ENCODE measurements around the gene HOXA13.

HOXA13 gene

DNA sequence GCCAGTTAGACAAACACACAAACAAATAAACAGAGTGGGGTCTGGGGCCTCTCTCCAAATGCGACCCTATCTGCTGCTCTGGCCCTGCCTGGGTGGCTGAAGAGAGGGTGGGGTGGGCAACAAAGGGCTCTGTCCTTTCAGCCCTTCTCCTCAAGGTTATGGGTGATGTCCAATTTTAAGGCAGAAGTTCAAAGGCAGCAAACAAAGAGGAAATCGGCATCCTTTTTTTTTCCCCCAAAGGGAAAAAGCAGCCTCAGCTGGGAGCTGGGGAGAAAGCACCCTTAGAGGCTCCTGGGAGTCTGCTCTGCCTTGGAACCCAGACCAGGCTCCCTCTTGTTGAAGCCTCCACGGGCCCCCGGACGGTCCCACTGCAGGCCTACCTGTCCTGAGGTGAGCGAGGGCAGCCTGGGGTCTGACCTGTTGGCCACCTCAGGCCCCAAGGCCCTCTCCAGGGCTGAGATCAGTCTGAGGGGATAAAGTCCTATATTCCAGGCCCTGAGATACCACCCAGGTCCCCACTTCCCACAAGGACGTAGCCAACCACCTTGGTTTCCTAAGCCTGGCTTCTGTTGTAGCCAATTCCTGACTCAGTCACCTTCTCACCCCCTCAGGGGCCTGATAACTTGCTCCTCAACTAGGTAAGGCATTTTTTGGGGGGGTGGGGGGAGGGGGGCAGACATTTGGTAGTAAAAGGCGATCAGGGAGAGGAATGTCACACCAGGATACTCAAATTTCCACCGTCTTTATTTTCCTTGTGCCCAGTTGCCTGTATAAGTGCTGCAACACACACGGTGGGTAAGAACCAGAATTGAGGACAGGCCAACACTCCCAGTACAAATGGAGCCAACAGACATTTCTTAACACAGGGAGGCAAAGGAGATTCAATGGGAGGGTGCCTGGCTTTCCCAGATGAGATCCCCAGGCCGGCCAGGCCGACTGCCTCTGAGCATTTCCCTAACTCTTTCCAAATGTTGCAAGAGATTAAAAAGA, 19.2 kb downstream of the HOXA13 start:
- DNase-seq = no peak

DNA sequence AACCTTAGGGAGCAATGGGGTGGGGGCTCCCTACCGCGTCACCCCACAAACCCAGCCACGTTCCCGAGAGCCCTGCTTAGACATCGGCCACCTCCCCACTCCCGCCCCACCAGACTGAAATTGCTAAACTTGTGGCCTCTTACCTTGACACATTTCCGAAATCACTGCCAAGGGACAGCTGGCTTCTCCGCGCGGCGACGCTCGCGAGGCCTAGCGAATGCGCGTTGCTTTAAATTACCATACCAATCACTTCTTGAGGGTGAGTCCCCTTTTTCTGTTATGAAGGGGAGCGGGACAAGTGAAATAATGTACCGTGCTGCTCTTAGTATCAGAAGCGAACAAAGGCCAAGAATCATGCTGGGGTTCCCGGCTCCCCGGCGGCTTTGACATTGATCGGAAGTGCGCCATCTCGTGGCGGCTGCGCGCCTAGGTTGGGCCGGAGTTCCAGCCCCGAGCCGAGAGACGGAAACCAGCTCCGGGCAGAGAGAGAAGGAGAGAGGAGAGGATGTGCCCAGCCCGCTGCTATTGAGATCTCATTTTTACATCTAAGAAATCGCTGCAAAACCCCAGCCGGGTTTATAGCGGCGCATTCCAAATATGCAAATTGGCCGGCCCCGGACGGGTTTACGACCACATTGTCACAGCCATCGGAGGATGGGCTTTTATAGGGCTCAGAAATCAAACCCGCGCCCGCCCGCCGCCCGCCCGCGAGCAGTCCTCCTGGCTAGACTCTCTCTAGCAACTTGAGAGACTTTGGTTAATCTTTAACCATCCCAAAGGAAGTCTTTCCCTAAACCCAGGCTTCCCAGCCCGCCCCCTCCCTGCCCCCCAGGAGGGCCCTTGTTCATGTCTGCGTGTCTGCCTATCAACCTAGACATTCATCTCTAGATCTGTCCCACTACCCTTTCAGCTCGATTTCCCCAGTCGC, 20.1 kb downstream of the HOXA13 start:
- peak; percentile 90 for DNase-seq

DNA sequence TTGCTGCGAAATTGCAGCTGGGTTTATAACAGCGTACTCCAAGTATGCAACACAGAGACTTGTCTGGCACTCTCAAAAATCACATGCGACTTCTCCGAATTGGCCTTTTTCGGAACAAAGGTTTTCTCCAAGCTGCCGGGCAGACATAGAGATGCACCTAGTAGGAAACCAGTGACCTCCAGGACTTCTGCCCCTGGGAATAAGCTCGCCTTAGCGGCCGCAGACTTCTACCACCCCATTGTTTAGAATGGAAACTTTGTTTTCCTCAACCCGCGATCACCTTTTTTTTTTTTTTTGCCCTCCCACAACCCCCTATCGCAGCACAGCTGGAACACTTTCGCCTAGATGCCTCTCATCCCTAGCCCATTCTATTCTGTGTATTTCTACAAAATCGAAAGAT, 20.9 kb downstream of the HOXA13 start:
- no peak for DNase-seq

DNA sequence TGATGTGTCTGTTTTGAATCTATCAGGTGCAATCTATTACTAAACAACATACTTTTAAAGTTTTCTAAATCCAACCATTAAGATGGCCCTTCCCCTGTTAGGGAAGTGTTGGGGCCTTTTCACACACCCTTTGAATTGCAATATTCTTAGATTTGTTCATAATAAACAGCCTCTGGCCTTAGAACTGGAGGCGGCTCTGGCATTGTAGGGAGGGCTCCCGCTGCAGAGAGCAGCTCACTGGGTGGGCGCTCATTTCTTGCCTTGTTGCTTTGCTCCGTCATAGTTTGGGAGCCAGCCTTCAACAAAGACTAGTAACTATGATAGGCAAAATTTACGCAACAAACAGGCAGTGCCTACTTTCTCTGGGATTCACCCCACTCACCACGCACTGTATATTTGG, 21.5 kb downstream of the HOXA13 start:
- no peak for DNase-seq

DNA sequence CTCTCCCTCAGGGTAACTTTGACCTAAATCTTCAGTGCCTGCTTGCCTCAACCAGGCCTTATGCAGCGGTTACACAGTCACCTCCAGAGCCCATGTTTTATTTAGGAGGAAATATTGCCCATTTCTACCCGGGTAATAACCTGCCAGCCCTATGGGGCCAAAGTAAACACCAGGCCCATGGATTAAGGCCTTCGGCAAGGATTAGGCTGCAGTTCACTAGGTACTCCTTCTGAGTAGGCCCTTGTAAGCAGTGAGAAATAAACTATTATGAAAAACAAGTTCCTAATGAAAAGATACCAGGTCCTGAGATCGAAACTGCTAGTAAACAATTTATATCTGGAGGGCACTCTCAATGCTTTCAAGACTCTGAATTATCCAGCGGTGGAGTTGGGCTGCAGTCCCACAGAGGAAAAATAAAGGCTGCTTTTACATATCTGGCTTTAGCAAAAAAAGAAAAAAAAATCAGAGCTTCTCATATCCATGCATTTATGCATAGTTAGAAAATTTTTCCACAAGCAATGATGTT, 22.0 kb downstream of the HOXA13 start:
- peak; percentile 34 for DNase-seq

DNA sequence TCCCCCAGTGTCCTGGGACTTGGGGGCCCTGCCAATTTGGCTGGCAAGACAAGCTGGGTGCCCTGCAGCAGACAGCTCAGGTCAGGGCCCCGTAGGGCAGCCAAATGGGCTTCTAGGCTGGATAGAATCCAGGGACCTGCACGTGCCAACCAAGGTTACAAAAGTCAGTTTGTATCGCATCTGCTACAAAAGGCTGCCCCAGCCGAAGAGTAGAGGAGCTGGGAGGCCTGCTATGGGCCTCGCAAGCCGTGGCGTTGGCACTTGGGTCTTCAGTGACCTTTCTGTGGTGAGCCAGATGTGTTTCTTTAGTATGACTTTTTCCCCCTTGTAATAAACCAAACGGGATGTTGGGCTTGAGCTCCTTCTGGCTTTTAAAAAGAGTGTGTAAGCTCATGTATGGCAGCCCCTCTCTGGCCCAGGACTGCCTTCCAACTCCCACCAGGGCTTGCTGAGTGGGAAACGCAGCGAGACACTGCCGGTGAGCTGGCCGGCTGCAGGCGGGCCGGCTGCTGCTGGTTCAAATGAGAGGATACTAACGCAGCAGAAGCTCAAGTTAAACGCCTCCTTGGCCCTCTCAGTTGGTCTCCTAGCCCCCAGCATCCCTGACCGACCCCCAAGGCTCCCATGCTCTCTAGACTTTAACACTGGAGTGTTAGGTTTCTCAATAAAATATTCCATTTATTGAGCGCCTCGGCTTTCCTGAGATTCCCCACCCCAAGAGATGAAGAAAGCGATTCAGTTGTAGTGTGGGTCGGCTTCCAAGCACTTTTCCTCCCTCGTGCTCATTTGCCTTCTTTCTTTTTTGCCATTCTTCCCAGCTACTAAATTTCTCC, 22.7 kb downstream of the HOXA13 start:
- DNase-seq = no peak

DNA sequence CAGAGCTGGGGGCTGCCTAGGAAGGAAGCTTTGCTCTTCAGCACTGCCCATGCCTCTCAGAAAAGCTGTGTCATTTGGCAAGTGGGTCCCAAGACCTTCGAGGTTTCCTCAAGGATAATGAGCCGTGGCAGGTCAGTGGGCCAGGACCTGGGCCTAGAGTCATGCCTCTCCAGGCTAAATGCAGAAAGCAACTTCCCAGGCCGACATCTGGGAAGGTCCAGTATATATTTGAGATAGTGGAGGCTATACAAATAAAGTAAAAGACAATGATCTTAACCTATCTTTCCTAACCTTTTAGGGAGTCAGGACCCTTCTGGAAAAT, 23.4 kb downstream of the HOXA13 start:
- no peak for DNase-seq

DNA sequence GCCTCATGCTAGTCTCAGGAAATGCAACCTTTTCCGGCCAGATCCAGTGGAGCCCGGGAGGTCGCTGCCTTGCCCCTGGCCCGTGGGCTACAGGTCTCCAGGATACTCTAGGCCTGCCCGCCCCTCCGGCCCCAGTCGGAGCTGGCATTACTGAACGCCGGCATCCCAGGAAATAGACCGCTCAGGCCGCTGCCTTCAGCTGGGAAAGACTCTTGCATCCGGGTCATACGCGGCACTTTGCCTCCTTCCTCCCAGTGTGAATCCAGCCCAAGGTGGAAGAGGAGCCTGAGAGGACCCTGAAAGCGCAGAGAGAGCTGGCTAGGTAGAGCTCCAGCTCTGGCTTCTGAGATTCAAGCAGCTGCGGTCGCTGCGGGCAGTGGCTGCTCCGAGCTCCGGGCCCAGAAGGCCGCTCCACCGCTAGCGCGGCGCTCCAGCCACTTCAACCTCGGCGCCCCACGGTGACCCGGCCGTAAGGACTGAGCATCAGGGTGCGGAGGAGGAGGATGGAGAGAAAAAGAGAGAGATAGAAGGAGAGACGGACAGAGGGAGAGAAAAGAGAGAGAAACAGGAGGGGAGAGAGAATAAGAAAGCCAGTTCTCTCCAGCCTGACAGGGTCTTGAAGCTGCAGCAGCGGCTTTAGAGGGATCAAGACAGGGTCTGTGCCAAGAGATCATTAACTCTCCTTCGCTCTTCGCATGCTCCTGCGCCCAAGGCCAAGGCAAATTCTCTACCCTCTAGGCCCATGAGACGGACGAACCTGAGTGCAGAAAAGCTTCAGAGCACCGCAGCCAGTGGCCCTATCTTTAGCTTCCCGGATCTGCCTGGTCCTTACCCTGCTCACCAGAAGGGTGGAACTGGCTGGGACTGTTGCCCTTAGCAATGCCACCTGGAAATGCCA, 24.0 kb downstream of the HOXA13 start:
- no peak for DNase-seq

DNA sequence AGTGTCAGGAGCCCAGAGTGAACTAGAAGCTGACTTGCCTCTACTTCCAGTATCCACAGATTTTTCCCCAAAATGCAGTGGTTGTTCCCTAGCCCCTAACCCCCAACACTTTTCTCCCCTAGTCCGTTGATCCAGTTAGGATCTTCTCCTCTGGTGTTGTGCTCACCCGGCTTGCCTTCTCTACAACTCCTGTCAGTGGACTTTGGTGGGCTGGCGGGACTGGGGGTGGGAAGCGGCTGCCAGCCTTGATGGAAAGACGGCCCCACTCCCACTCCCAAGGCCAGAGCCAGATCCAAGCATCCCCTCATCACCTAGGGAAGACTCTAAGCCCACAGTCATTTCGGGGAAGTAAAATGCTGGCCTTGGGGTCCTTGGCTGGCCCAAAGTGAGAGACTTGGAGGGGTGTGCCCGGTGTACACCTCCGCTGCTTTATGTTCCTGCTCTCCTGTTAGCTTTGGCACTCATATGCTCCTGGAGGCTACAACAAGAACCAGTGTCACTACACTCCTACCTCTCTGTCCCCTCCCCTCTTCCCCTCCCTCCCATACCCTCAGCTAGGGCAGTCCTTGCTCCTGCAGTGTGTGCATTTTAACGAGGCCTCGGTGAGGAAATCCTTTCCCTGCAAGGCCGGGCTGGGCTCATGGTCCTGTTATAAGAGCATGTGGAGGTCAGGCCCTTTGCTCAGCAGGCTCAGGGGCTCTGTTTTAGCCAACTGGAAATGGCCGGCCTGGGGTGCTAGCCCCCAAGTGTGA, 24.8 kb downstream of the HOXA13 start:
- peak; percentile 61 for DNase-seq

DNA sequence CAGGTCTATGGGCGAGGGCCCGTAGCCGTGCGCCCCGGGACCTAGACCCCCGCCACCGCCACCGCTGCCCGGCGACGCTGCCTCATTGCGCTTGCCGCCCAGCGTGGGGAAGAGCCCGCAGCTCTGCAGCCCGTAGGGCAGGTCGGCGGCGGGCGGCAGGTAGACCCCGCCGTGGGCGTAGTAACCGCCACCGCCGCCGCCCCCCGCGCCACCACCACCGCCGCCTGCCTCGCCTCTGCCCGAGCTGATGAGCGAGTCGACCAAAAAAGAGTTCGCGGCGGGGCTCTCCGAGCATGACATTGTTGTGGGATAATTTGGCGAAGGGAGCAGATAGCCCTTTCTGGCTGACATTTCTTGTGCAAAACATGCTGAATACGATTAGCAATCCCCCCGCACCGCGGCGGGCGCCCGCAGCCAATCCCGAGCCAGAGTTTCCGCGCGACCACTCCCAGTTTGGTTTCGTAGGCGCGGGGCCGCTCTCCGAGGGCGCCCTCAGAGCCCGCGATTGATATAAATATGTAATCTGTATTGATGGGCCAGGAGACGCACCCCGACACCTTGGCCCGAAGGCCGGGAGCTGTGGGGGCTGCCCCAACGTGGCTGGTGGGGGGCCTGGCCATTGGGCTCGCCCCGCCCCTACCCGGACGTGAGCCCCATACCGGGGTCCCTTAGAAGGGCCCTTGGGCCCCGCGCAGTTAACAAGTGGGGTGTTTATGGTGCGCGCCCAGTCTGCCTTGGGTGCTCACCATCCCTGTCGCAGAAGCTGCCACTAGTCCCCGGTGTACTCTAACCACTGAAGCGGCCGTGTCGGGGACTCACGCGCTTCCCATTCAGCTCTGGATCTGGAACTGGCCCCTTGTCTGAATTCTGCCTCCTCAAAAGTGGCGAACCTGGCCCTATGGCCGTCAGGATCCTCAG, 25.7 kb downstream of the HOXA13 start, which contains the start of gene HOXA10:
Gene HOXA10 (minus strand): TSS at position 365 of the 918 bp plus-strand sequence. CDS start 14 bp downstream, at position 351.
- DNase-seq = peak; percentile 86

DNA sequence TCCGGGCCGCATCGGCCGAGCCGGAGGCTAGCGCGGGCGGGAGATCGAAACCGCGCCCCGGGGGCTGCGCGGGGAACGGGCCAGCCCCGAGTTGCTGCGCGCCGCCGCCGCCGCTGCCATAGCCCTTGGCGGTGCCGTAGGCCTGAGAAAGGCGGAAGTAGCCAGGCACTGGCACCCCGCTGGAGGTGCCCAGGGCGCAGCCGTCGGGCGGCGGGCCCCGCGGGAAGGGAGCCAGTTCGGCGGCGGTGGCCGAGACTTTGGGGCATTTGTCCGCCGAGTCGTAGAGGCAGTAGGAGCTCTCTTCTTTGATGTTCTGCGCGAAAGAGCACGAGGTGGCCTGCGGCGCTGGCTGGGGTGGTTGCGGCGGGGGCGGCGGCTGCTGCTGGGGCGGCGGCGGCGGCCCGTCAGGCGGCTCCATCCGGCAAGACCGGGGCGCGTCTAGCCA, 26.4 kb downstream of the HOXA13 start:
- DNase-seq = peak; percentile 85

DNA sequence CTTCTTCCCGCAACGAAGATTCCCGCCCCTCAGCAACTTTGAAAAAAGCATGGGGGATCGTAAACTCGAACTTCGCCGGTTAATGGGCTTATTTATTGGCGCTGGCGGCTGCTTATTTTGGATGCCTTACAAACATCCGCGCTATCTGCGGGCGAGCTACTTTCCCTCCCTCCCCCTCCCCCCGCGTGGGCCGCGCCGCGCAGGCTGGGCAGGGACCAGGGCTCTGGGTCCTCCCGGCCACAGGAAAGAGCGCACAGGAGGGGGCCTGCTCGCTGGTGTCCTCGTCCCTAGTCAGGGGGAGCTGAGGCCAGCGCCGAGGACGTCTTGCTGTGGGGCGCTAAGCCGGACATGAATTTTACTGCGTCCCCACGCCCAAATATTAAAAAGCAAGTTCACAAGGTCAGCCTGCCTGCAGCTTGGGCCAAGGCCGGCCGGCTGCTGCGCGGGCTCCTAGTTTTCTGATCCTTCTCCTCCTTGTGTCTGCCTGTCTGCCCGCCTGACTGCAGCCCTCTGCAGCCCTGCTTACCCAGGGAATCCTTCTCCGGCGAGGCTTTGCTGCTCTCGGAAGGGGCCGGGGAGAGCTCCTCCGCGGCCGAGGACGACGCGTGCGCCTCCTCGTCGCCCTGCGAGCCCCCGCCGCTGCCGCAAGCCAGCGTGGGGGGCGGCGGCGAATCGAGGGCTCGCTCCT, 26.9 kb downstream of the HOXA13 start:
- peak; percentile 91 for DNase-seq

DNA sequence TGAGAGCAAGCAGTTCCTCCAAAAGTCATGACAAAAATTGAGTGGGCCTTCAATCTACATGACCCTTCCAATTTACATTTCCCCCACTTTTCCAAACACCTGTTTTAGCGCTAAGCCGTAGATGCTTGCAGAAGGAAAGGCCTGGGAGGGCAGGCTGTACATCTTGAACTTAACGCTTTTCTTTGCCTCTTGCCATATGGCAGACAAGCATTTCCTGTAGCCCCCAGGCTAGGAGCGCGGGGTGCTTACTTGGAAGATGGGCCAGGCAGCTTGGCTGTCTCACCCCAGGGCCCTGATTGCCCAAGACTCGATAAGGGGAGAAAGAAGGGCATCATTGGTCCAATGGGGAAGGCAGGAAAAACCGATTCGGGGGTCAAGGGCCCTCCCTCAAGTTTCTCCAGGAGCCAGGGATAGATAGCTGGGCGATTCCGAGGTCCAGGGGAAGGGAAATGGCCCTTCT, 27.5 kb downstream of the HOXA13 start:
- DNase-seq = peak; percentile 86

DNA sequence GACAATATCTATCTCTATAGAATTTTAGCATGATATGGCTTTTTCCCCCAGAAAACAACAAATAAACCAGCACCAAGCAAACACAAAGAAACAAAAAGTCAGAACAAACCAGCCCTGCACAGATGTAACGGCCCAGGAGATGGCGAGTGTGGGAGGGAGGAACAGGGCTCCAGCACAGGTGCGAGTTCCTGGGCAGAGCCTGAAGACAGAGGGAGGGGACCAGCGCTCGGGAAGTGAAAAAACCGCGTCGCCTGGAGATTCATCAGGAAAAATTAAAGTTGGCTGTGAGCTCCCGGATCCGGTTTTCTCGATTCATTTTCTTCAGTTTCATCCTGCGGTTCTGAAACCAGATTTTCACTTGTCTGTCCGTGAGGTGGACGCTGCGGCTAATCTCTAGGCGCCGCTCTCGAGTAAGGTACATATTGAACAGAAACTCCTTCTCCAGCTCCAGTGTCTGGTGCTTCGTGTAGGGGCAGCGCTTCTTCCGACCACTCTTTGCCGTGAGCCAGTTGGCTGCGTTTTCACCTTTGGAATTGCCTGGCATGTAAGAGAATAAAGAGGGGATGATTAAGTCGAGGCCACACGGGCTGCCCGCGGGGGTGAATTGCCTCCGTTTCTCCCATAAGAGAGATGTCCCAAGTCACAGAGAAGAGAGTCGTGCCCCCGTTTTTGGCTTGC, 28.1 kb downstream of the HOXA13 start:
- DNase-seq = peak; percentile 69

DNA sequence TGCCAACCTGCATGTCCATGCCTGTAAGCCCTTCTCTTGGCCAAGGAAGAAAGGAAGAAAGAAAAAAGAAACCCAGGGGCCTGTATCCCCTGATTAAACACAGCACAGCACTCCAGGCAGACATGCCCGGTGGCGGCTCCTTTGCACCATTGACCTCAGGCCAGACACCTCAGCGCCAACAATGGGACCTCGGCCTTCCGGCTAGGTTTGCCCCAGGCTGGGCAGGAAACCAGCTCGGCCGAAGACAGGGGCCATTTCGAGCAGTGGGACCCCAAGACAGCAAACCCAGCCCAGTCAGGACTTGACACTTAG, 28.6 kb downstream of the HOXA13 start:
- DNase-seq = peak; percentile 69

DNA sequence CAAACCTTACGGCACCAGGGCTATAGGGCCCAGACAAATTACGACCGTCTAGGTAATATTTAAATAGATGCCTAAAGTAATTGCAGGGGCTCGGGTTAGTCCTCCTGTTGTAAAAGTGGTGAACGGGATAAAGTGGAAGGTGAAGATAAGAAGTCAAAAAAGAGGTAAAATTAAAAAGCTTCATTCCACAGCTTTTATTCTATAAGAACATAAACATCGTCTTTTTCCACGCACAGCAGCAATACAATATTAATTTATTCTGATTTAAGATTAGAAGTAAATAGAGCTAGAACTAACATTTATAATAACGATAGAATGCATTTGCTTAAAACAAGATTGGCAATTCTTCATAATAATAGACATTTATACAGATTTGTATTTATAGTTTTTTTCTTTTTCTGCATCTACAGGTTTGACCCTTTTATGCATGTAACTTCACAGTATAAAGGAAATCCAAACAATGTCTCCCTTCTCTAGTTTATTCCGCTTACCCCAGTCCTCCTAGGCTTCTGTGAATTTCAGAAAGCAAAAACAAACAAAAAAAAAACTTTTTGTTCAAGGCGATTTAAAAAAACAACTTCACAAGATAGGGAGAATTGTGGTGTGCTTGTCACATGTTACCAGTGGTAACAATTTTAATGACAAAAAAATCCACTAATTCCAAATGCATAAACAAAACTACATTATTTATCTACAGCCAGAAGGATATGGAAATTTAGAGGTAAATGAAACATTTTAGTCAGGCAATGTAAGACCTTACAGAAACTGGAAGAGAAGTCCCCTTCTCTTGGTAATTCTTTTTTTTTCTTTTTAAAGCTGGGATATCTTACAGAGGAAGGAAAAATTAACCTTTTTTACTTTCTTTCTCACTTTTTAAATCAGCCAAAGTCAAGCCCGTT, 29.2 kb downstream of the HOXA13 start:
- DNase-seq = peak; percentile 21

Measured in NCI-H69 (cell line).